ENCODE results near the gene CDC27. TPM values are rescaled to one million over a fixed set of nuclear protein-coding genes. Genes with fewer than 3 reads are reported as not detected.
"Not testable (repeated sequence)": the region's sequence is repeated elsewhere in the genome, so short reads cannot be mapped to it uniquely, and the experiment has no call there.

The CDC27 gene
- total RNA-seq, 4 donors from 2014 or later: 38.7 to 87.6 (median 64.5) TPM

GRCh38 chr17:47180337-47180736 is 8.8 kb downstream of the CDC27 start:
- Histone ChIP-seq H3K27me3 (no peaks in the 10 kb centered on the region), H3K9me3 (no peaks in the 10 kb centered on the region), H3K27ac (no peak overlapping the region), H3K36me3 (peaks cover 0 to 30% (median 0%) of the 10 kb centered on the region in 3 donors), H3K4me3 (no peak overlapping the region), H3K4me1 (peaks cover 0 to 66% (median 4%) of the 10 kb centered on the region in 4 donors)
- WGBS, 2 donors: 83 to 88% methylated on average over 1 of the region's 1 CpG
- no peak for DNase-seq (ENCODE audit: low spot score in 2 of 2)
- TF ChIP-seq EP300 (IDR thresholded peaks at IDR 0.05) (no peak), POLR2A (IDR thresholded peaks at IDR 0.05) (no peak), CTCF (IDR thresholded peaks at IDR 0.05) (no peak)

- 94% methylated on average over 3 of the region's 3 CpGs for WGBS, 2 donors
- no peak for TF ChIP-seq EP300 (IDR thresholded peaks at IDR 0.05)
- TF ChIP-seq POLR2A (IDR thresholded peaks at IDR 0.05): no peak
- TF ChIP-seq CTCF (IDR thresholded peaks at IDR 0.05): no peak
- Histone ChIP-seq H3K9me3 (no peaks in the 10 kb centered on the region), H3K36me3 (peaks cover 0 to 42% (median 0%) of the 10 kb centered on the region in 3 donors), H3K4me1 (peaks cover 0 to 59% (median 2%) of the 10 kb centered on the region in 4 donors), H3K4me3 (no peak overlapping the region), H3K27me3 (no peaks in the 10 kb centered on the region), H3K27ac (no peak overlapping the region)
- no peak for DNase-seq (ENCODE audit: low spot score in 2 of 2)
Measured at GRCh38 chr17:47179141-47179540, 10.0 kb downstream of the CDC27 start.

- WGBS, 2 donors: 90 to 97% methylated on average over 7 of the region's 7 CpGs
- TF ChIP-seq POLR2A (IDR thresholded peaks at IDR 0.05): no peak
- no peak for TF ChIP-seq CTCF (IDR thresholded peaks at IDR 0.05)
- TF ChIP-seq EP300 (IDR thresholded peaks at IDR 0.05): no peak
Measured at GRCh38 chr17:47177261-47177660, 11.8 kb downstream of the CDC27 start.

GRCh38 chr17:47176389-47176826 is 12.7 kb downstream of the CDC27 start:
- 70 to 78% methylated on average over 2 of the region's 2 CpGs for WGBS, 2 donors
- no peak for DNase-seq (ENCODE audit: low spot score in 2 of 2)
- Histone ChIP-seq H3K4me3 (no peak overlapping the region), H3K27ac (no peak overlapping the region), H3K27me3 (no peaks in the 10 kb centered on the region), H3K9me3 (no peaks in the 10 kb centered on the region), H3K36me3 (peaks cover 0 to 50% (median 0%) of the 10 kb centered on the region in 3 donors), H3K4me1 (peaks cover 0 to 52% (median 0%) of the 10 kb centered on the region in 4 donors)
- no peak for TF ChIP-seq EP300 (IDR thresholded peaks at IDR 0.05)
- TF ChIP-seq CTCF (IDR thresholded peaks at IDR 0.05): no peak
- TF ChIP-seq POLR2A (IDR thresholded peaks at IDR 0.05): no peak

More at GRCh38 chr17:47177261-47177660, 11.8 kb downstream of the CDC27 start:
- no peak overlapping the region for H3K4me3 ChIP-seq
- H3K9me3 ChIP-seq: no peaks in the 10 kb centered on the region
- DNase-seq (ENCODE audit: low spot score in 2 of 2): no peak
- no peak overlapping the region for H3K27ac ChIP-seq
- H3K27me3 ChIP-seq: no peaks in the 10 kb centered on the region
- H3K4me1 ChIP-seq: peaks cover 0 to 53% (median 0%) of the 10 kb centered on the region in 4 donors
- H3K36me3 ChIP-seq: peaks cover 0 to 50% (median 0%) of the 10 kb centered on the region in 3 donors

GRCh38 chr17:47174823-47175222 is 14.3 kb downstream of the CDC27 start:
- H3K9me3 ChIP-seq; H3K4me3 ChIP-seq; H3K27ac ChIP-seq; DNase-seq (ENCODE audit: low spot score in 2 of 2); H3K27me3 ChIP-seq: not testable (repeated sequence)
- 96 to 98% methylated on average over 8 of the region's 8 CpGs for WGBS, 2 donors
- H3K36me3 ChIP-seq: peaks cover 0 to 44% (median 0%) of the 10 kb centered on the region in 3 donors
- peaks cover 0 to 50% (median 0%) of the 10 kb centered on the region in 4 donors for H3K4me1 ChIP-seq

Measured in tibial nerve (tissue), 4 donors.